ENCODE results near the gene GNG7. TPM values are rescaled to one million over a fixed set of nuclear protein-coding genes. Genes with fewer than 3 reads are reported as not detected.
"Not testable (repeated sequence)": the region's sequence is repeated elsewhere in the genome, so short reads cannot be mapped to it uniquely, and the experiment has no call there.

Gene GNG7
- total RNA-seq, 1 donor from 2014 or later: 1.8 TPM

- DNase-seq (ENCODE audit: low read depth): no peak
Measured at GRCh38 chr19:2534423-2535013, 168.0 kb downstream of the GNG7 start.

DNA sequence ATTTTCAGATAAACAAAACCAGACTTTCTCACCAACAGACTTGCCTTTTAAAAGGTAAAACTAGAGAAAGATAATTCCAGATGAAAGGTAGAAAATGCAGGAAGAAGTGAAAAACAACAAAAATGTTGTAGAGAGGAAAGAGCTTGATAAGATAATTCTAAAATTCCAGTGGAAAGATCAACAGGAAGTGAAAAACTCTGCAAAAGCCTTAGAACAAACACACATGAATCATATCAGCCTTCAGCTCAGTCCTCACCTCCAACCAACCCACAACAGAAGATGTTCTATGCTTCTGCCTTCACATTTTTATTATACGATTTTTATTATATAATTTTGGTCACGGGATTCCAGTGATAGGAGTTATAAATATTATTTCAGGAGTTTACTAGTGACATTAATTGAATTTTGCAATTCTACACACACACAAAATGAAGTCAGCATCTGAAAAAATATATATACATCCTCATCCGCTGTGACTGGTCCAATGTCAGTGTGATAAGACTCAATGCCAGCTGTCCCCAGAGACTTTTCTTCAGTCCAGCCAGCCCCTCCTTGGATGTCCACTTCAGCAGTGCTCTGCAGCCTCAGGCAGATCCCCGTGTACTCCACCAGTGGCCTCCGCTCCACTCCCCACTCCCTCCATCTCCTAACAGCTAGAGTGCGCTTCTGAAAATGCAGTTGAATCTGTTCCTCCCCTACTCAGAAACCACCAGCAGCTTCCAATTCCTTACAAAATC lies 168.6 kb downstream of the GNG7 start:
- no peak for DNase-seq (ENCODE audit: low read depth)

DNA sequence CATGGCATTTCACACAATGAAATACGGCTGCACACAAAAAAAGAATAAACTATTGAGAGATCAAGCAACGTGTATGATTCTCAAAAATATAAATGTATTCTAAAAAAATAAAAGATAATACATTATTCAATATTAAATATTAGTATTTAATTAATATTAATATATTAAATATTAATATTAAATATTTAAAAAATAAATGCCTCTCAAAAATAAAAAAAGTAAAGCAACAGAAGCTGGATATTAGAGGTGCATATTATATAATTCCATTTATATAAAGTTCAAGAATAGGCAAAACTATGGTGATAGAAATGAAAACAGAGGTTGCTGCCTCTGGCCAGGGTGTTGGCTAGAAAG lies 169.4 kb downstream of the GNG7 start:
- no peak for DNase-seq (ENCODE audit: low read depth)

DNA sequence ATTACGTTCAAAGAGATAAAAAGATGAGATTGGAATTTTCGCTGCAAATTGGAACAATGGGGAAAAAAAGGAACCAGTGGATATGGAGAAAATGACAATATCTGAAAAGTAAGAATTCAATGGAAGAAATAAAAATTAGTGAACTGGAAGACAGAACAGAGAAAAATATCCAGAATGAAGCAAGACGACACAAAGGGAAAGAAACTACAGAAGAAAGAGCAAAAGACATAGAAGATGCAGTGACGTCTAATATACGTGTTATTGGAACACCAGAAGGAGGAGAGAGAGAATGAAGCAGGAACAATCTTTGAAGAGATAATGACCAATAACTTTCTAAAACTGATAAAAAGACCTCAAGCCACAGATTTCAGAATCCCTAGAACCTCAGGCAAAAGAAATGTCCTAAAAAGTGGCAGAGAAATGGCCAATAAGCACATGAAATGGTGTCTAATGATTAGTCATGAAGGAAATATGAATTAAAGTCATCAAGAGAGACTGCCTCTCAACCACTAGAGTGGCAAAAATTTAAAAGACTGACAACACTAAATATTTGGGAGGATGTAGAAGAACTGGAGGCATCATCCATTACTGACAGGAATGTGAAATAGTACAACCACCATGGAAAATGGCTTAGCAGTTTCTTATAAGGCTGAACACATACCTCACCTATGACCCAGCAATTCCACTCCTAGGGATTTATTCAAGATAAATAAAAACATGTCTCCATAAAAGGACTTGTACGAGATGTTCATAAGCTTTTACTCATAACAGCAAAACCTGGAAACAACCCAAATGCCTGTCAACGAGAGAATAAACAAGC lies 170.0 kb downstream of the GNG7 start:
- peak; percentile 33 for DNase-seq (ENCODE audit: low read depth)

DNA sequence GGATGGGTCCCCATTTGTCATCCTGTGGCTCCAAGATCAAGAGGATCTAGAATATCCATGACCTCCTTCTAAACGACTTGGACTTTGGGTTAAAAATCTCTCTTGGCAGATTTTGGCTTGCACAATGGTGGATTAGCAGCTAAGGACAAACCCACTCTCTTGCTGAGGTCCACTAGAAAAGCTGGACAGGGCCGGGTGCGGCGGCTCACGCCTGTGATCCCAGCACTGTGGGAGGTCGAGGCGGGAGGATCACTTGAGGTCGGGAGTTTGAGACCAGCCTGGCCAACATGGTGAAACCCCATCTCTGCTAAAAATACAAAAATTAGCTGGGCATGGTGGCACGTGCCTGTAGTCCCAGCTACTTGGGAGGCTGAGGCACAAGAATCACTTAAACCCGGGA lies 172.6 kb downstream of the GNG7 start:
- not testable (repeated sequence) for DNase-seq (ENCODE audit: low read depth)

DNA sequence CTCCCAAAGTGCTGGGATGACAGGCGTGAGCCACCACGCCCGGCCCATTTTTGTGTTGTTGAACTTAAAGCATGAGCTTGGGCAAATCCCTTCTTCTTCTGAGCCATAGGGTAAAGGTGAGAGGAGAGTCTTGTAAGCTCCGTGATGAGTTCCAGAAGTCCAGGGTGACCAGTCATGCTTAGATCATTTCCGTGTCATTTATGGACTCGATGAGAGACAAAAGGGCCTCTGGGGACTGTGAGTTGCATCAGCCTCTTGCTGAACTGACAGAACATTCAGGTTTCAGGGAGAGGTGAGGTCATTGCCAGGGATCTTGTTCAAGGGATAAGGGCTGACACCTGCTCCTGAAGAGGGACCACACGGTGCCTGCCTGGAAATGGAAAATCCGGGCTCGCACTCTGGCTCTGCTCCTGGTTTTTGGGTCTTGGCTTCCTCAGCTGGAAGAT lies 173.0 kb downstream of the GNG7 start:
- peak; percentile 87 for DNase-seq (ENCODE audit: low read depth)

- DNase-seq (ENCODE audit: low read depth): no peak
Measured at GRCh38 chr19:2528675-2529101, 173.8 kb downstream of the GNG7 start.

GRCh38 chr19:2527686-2528085 lies 174.8 kb downstream of the GNG7 start:
- DNase-seq (ENCODE audit: low read depth): no peak

DNA sequence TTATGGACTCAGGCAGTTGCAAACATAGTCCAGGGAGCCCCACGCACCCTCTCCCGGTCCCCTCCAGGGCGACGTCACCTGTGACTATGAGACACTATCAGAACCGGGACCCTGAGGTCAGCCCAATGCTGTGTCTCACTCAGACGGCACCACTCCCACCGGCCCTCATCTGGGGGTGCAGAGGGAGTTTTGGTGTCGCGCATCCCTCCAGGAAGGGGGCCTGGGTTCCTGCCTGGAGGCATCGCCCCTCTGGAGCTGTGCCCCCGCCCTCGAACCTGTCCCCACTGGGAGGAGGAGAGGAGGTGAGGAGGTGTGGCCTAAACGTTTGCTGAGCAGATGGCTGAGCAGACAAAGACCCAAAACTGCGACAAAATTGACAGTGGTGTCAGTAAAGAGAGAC lies 175.3 kb downstream of the GNG7 start:
- no peak for DNase-seq (ENCODE audit: low read depth)

- DNase-seq (ENCODE audit: low read depth): peak; percentile 72
Measured at GRCh38 chr19:2524840-2525723, 177.4 kb downstream of the GNG7 start.

GRCh38 chr19:2524361-2524839 lies 178.1 kb downstream of the GNG7 start:
- no peak for DNase-seq (ENCODE audit: low read depth)

- DNase-seq (ENCODE audit: low read depth): no peak
Measured at GRCh38 chr19:2523630-2524311, 178.7 kb downstream of the GNG7 start.

- DNase-seq (ENCODE audit: low read depth): no peak
Measured at GRCh38 chr19:2519482-2519881, 183.0 kb downstream of the GNG7 start.

- not testable (repeated sequence) for DNase-seq (ENCODE audit: low read depth)
Measured at GRCh38 chr19:2518856-2519255, 183.6 kb downstream of the GNG7 start.

DNA sequence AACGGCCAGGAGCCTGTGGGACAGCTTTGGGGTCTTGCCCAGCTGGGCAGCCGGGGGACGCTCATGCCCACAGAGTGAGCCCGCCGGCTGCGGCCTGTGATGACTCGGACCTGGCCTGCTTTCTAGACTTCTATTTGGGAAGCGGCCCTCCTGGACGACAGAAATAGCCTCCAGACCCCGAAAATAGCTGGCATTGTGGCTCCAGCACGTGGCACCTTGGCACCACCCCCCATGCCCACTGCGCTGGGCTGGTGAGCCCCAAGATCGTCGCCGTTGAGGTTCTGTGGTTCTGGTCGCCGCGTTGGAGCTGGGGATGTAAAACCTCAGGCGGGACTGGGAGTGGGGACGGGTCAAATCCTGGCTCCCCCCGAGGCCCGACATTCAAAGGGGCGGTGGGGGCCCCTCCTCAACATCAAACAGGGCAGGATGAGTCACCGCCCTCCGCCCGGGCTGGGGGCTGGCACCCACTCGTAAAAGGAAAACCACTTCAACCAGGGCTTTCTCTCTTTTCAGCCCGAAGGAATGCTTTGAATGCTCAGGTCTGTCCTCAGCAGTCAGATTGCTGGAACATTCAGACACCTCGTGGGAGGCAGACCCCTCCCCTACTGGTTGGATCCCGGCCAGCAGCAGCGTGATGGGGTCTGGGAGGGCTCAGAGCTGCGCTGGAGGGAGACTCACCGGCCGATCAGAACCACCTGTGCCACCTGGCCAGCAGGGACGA lies 184.5 kb downstream of the GNG7 start:
- no peak for DNase-seq (ENCODE audit: low read depth)

DNA sequence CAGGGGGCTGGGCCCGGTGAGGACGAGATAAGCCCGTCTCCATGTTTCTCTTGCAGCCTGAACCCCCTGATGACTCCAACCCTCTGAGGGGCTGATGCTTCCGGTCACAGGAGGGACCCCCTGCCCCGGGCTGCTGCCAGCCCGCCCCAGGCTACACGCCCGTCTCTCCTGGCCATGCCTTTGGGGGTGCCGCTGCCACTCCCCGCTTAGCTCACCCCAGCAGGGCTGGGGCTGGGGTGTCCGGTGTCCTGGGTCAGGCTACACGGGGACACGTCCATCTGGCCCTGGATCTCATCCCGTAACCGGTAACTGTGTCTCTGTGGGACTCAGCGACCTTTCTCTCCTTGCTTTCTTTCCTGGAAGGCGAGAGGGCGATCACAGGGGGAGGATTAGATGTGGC lies 185.8 kb downstream of the GNG7 start:
- DNase-seq (ENCODE audit: low read depth): no peak

- DNase-seq (ENCODE audit: low read depth): no peak
Measured at GRCh38 chr19:2514981-2515518, 187.4 kb downstream of the GNG7 start.

DNA sequence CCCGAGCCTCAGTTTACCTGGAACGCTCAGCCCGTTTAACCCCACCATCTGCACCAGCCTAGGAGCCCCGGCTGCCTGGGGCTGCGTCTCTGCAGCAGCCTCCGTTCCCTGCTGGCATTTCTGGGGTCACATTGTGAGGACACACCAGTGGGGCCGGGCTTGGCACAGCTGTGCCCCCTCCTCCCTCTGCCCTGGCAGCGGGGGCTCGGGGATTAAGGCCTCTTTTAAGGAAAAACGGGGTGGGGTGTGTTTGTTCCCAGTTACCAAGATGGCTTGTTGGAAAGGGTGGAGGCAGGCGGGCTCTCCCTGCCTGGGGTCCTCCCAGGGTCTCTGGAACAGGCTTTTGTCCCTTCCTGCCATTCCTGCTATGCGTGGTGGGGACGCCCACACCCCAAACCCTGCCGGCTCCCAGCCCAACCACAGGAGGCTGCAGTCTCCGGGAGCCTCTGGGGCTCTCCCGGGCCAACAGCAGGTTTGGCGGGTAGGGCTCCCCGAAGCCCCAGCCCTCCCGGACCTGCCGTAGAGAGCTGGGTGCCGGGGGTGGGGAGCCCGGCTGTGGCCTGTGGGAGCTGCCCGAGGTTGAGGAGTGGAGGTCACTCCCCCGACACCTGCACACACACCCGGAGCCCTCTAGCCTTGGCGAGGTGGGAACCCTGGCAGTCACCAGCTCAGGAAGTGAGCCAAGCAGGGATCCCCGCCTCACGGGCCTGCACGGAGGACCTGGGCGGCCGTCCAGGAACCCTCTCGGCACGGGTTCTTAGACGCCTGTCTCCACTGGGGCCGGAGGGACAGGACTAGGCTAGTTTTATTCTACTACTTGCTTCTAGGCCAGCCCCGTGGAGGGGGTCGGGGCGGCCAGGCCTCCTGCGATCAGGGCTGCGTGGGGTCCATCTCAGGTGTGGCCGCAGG lies 189.7 kb downstream of the GNG7 start:
- DNase-seq (ENCODE audit: low read depth): no peak

DNA sequence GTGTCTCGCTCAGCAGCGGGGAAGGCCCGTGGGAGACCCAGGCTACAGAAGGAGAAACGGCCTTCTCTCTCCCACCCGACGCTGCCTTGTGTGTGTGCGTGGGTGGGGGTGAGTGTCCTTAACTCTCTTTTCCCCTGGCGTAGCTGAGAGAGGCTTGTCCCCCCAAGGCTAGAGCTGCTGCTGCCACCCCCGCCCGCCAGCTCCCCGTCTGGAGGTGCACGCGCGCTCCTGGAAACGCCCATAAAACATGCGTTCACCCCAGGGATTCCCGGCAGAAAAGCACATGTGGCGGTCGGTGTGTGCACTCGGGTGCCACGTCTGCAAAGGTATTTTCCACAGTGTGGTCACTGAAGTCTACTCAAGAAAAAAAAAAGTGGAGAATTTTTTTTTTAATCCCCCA lies 190.5 kb downstream of the GNG7 start:
- no peak for DNase-seq (ENCODE audit: low read depth)
